GM23338 (cell line): Measurements from ENCODE around the gene GNS. TPM values are rescaled to one million over a fixed set of nuclear protein-coding genes. Genes with fewer than 3 reads are reported as not detected.

ENCODE experiments used
- polyA plus RNA-seq: library from polyadenylated mRNA; unstranded; fragments of >200 nt; fragmentation: Nextera tagmentation; extraction: Ambion mirVana; gene quantifications from 2 replicates; pipeline ENCODE4 v1.2.1, GENCODE V29; 2016
- total RNA-seq: library from RNA; depleted of rRNA; stranded (reverse); fragments of >200 nt; shearing (Covaris generic); gene quantifications from 2 replicates; pipeline ENCODE4 v1.2.3, GENCODE V29; 2014; rRNA removed

The GNS gene
- total and polyA plus RNA-seq, 2 experiments from 2014 or later: 12.3 to 34.9 TPM

Other genes with a start within 250 kb of the GNS start
- gene RASSF3, start 148.9 kb downstream of the GNS start, total RNA-seq: 39.6 and 48.1 TPM in 2 replicates
- gene RASSF3, start 148.9 kb downstream of the GNS start, polyA plus RNA-seq: 20.6 and 21.3 TPM in 2 replicates
- gene TBC1D30, start 65.2 kb upstream of the GNS start, total RNA-seq: 7.1 and 9.6 TPM in 2 replicates
- gene TBC1D30, start 65.2 kb upstream of the GNS start, polyA plus RNA-seq: 1.8 and 2.9 TPM in 2 replicates